NB4 (cell line): Measurements from ENCODE around the gene TCF12.

Source experiments
- CTCF ChIP-seq: IDR thresholded peaks from one replicate; pipeline ENCODE4 v1.5.1; 2012; ENCODE audit warnings: low read depth, low read length
- MAX ChIP-seq: IDR thresholded peaks from 2 replicates; pipeline ENCODE4 v1.6.1; 2011; ENCODE audit warnings: low read depth, low read length
- MYC ChIP-seq: IDR thresholded peaks from 2 replicates; pipeline ENCODE4 v1.6.1; 2011; ENCODE audit warnings: low read depth, low read length
- POLR2A ChIP-seq: IDR thresholded peaks from 2 replicates; pipeline ENCODE4 v1.6.1; 2011; ENCODE audit warnings: mild to moderate bottlenecking; ENCODE audit not compliant: insufficient read length; ENCODE audit errors: extremely low read depth

GRCh38 chr15:57195326-57195725, 276.9 kb downstream of the TCF12 start:
- TF ChIP-seq CTCF (no peak), MAX (no peak), POLR2A (no peak), MYC (no peak)
